ENCODE measurements around the gene MAP2K5. TPM values are rescaled to one million over a fixed set of nuclear protein-coding genes. Genes with fewer than 3 reads are reported as not detected.
A peak's percentile ranks its signal among the peaks of the same experiment; 100 is the strongest.

Gene MAP2K5
- total RNA-seq, 2 donors from 2014 or later, result 16.1 to 17.9 TPM

GRCh38 chr15:67823314-67824196, 281.1 kb downstream of the MAP2K5 start:
- Mint-ChIP-seq H3K36me3 (ENCODE audit: low read depth) (peaks cover 26% of the 10 kb centered on the region), H3K27ac (no peak overlapping the region), H3K27me3 (peaks cover 54% of the 10 kb centered on the region), H3K4me3 (peak overlapping the region; percentile 83), H3K4me1 (peaks cover 30% of the 10 kb centered on the region), H3K9me3 (no peaks in the 10 kb centered on the region)
- peak; percentile 41 for ATAC-seq (replicated peaks)

GRCh38 chr15:67824197-67824968, 281.9 kb downstream of the MAP2K5 start:
- Mint-ChIP-seq H3K4me1 (peaks cover 34% of the 10 kb centered on the region), H3K27me3 (peaks cover 55% of the 10 kb centered on the region), H3K36me3 (ENCODE audit: low read depth) (peaks cover 26% of the 10 kb centered on the region), H3K9me3 (no peaks in the 10 kb centered on the region), H3K4me3 (peak overlapping the region; percentile 83), H3K27ac (no peak overlapping the region)
- no peak for ATAC-seq (replicated peaks)

DNA sequence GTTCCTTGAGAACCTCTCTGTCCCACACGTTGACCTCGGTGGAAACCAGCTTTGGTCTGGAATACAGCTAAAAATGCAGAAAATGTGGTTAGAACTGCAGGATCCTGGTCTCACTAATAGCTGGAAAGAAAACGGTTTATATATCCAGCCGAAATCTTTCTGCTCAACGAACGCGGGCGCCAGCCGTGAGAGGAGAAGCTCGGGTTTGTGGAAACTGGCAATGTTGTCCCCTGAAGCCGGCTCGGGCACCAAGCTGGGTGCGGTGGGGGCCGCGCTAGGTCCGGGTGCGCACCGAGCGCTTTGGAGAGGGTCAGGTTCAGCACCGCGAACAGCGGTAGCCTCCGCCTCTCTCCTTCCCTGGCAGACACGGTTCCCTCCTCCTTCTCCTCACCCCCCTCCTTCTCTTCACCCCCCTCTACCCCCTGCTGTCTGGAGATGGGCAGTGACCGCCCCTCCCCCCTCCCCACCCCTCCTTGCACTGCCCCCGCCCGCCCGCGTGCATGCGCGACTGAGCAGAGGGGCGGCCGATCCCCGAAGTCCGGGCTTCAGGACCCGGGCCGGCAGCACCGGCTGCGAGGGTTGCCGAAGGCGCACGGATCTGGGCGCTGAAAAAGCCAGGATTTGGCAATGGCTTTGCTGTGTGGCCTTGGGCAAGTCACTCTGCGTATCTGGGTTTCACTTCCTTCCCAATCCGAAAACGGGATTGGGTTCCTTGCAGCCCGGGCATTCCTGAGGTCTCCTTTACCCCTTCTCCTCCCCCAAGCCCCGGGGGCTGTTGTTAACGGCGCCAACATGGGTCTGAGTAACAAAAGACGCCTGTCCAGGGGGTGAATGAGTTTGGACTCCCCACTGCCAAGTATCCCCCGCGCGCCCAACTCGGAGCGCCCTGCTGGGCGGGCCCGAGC, 282.7 kb downstream of the MAP2K5 start, which contains the start of gene SKOR1:
Gene SKOR1, plus strand, starts transcription at position 534 of the 905 bp plus-strand sequence. Its CDS starts 94 bp downstream, at position 628.
- no peak for ATAC-seq (replicated peaks)
- Mint-ChIP-seq H3K9me3 (no peaks in the 10 kb centered on the region), H3K27ac (no peak within 1 kb of the TSS), H3K36me3 (ENCODE audit: low read depth) (peaks cover 26% of the 10 kb centered on the region), H3K4me1 (peaks cover 34% of the 10 kb centered on the region), H3K27me3 (peaks cover 53% of the 10 kb centered on the region), H3K4me3 (peak within 1 kb of the TSS; percentile 83)

DNA sequence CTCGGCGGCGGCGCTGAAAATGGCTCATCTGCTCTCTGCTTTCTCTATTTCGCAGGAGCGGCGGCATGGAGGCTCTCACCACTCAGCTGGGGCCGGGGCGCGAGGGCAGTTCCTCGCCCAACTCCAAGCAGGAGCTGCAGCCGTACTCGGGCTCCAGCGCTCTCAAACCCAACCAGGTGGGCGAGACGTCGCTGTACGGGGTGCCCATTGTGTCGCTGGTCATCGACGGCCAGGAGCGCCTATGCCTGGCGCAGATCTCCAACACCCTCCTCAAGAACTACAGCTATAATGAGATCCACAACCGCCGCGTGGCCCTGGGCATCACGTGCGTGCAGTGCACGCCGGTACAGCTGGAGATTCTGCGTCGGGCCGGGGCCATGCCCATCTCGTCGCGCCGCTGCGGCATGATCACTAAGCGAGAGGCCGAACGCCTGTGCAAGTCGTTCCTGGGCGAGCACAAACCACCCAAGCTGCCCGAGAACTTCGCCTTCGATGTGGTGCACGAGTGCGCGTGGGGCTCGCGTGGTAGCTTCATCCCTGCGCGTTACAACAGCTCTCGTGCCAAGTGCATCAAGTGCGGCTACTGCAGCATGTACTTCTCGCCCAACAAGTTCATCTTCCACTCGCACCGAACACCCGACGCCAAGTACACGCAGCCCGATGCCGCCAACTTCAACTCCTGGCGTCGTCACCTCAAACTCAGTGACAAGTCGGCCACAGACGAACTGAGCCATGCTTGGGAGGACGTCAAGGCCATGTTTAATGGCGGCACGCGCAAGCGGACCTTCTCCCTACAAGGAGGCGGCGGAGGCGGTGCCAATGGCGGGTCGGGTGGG, 283.6 kb downstream of the MAP2K5 start:
- Mint-ChIP-seq H3K4me1 (peaks cover 34% of the 10 kb centered on the region), H3K27ac (no peak overlapping the region), H3K4me3 (peak overlapping the region; percentile 50), H3K27me3 (peaks cover 53% of the 10 kb centered on the region), H3K9me3 (no peaks in the 10 kb centered on the region), H3K36me3 (ENCODE audit: low read depth) (peaks cover 26% of the 10 kb centered on the region)
- ATAC-seq (replicated peaks), result no peak

- Mint-ChIP-seq H3K4me1 (peaks cover 29% of the 10 kb centered on the region), H3K4me3 (no peak overlapping the region), H3K36me3 (ENCODE audit: low read depth) (peaks cover 18% of the 10 kb centered on the region), H3K9me3 (no peaks in the 10 kb centered on the region), H3K27me3 (peaks cover 51% of the 10 kb centered on the region), H3K27ac (no peak overlapping the region)
- no peak for ATAC-seq (replicated peaks)
Observed at GRCh38 chr15:67826717-67827561, 284.4 kb downstream of the MAP2K5 start.

- Mint-ChIP-seq H3K4me3 (peak overlapping the region; percentile 37), H3K36me3 (ENCODE audit: low read depth) (peaks cover 18% of the 10 kb centered on the region), H3K27ac (no peak overlapping the region), H3K4me1 (peaks cover 25% of the 10 kb centered on the region), H3K27me3 (peaks cover 52% of the 10 kb centered on the region), H3K9me3 (no peaks in the 10 kb centered on the region)
- no peak for ATAC-seq (replicated peaks)
Observed at GRCh38 chr15:67827562-67828277, 285.2 kb downstream of the MAP2K5 start.

DNA sequence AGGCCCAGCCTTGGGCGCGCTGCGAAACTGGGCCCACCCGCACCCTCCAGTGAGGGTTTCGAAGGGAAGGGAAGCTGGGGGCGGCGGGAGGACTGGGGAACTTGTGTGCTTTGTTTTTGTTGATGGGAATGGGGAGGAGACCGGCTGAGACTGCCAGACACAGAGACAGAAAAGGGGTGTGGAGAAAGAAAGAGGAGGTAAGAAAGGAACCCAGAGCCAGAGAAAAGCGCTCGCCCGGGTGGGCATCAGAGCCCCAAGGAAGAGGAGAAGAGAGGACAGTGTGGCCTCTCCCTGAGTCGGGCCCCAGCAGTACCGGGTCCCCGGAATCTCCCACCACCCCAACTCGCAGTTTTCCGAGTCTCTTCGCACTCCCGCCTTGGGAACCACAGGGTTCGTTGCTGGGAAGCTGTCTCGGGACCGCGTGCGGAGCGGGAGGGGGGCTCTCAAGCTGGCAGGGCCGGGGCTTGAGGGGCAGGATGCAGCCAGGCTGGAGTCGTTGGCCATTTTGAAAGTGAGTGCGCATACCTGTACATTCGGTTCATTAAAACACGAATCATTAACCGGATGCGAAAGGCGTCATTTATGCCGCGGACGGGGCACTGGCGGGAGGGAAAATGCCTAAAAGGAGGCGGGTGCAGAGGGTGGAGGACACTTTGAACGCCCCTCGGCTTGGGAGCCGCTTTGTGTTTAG, 285.9 kb downstream of the MAP2K5 start:
- Mint-ChIP-seq H3K9me3 (no peaks in the 10 kb centered on the region), H3K4me1 (peaks cover 31% of the 10 kb centered on the region), H3K36me3 (ENCODE audit: low read depth) (peaks cover 17% of the 10 kb centered on the region), H3K4me3 (peak overlapping the region; percentile 37), H3K27me3 (peaks cover 58% of the 10 kb centered on the region), H3K27ac (no peak overlapping the region)
- no peak for ATAC-seq (replicated peaks)

- Mint-ChIP-seq H3K36me3 (ENCODE audit: low read depth) (peaks cover 10% of the 10 kb centered on the region), H3K27me3 (peaks cover 58% of the 10 kb centered on the region), H3K27ac (no peak overlapping the region), H3K4me1 (peaks cover 31% of the 10 kb centered on the region), H3K4me3 (peak overlapping the region; percentile 37), H3K9me3 (no peaks in the 10 kb centered on the region)
- no peak for ATAC-seq (replicated peaks)
Observed at GRCh38 chr15:67828969-67829646, 286.6 kb downstream of the MAP2K5 start.

- peaks cover 31% of the 10 kb centered on the region for H3K4me1 Mint-ChIP-seq
- H3K27me3 Mint-ChIP-seq, result peaks cover 59% of the 10 kb centered on the region
- H3K27ac Mint-ChIP-seq, result no peak overlapping the region
- no peak for ATAC-seq (replicated peaks)
- H3K9me3 Mint-ChIP-seq, result no peaks in the 10 kb centered on the region
- H3K4me3 Mint-ChIP-seq, result peak overlapping the region; percentile 37
- peaks cover 8% of the 10 kb centered on the region for H3K36me3 Mint-ChIP-seq (ENCODE audit: low read depth)
Observed at GRCh38 chr15:67829647-67830504, 287.4 kb downstream of the MAP2K5 start.

DNA sequence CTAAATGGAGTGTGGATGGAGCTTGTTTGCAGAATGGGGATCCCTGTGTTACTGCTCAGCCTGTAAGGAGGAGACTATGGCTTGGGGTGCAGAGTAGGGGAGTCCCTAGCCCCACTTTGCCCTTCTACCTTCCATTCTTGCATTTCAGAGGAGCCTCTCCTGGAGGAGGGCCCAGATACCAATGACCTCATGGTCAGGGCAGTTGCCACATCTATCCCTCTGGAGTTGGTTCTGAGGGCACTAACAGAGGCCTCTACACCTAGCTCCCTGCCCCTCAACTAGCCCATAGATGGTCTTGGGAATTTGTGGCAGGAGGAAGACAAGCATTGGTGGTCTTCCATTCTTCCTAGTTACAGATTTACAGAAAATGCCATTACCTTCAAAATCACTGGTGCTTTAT, 288.9 kb downstream of the MAP2K5 start:
- no peak for ATAC-seq (replicated peaks)
- no peak overlapping the region for H3K4me3 Mint-ChIP-seq
- H3K4me1 Mint-ChIP-seq, result peaks cover 24% of the 10 kb centered on the region
- H3K9me3 Mint-ChIP-seq, result no peaks in the 10 kb centered on the region
- H3K27ac Mint-ChIP-seq, result no peak overlapping the region
- no peaks in the 10 kb centered on the region for H3K36me3 Mint-ChIP-seq (ENCODE audit: low read depth)
- peaks cover 56% of the 10 kb centered on the region for H3K27me3 Mint-ChIP-seq

Data from activated T-helper 17 cell treated with anti-CD3 and anti-CD28 coated beads, Interleukin-2, amount 50 U/mL, for 72 hours (primary cell).